Myocyte (in vitro differentiated cells): ENCODE measurements around the gene GNG2. TPM values are rescaled to one million over a fixed set of nuclear protein-coding genes. Genes with fewer than 3 reads are reported as not detected.

Experiments used
- DNase-seq: peaks from one replicate; pipeline ENCODE4 v3.0.0-alpha.2; 2012; ENCODE audit warnings: low read depth
- polyA plus RNA-seq: library from polyadenylated mRNA; unstranded; fragments of >200 nt; gene quantifications from one replicate; pipeline ENCODE4 v1.2.1, GENCODE V29; 2012; ENCODE audit warnings: missing spikeins
- total RNA-seq: library from RNA; depleted of rRNA; stranded (reverse); fragments of >200 nt; gene quantifications from 2 replicates; pipeline ENCODE4 v1.2.3, GENCODE V29; 2014

The GNG2 gene
- total RNA-seq: 14.6 and 16.6 TPM in 2 replicates
- polyA plus RNA-seq: 9.7 TPM

DNA sequence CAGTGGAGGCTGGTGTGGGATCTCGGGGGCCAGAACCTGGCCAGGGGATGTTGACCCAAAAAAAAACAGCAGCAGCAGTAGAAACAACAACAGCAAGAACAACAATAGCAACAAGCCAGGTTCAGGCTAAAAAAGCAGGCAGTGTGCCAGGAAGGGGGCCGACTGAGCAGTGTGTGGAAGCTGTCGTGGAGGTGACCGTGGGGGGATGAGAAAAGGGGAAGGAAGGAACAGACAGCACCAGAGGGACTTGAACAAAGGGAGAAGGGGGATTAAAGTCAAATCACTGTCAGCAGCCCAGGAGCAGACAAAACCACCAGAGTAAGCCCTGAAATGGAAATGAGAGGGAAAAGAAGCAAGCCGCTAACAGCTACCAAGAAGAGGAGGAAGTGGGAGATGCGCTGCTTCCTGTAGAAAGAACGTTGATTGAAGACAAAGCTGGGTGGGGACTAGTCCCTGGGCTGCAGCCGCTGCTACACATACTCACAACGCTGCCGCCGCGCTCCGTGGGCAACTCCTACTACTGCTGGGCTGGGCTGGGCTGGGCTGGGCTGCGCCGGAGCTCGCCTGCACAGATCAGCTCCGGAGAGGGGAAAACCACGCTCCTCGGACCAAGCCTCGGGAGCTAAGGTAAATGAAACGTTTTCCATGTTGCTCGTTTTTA is at the start of gene GNG2:
GNG2 (plus strand) TSS at position 449 of the 661 bp plus-strand sequence. CDS start 90,067 bp downstream, outside the sequence.
- DNase-seq: peak; percentile 81

DNA sequence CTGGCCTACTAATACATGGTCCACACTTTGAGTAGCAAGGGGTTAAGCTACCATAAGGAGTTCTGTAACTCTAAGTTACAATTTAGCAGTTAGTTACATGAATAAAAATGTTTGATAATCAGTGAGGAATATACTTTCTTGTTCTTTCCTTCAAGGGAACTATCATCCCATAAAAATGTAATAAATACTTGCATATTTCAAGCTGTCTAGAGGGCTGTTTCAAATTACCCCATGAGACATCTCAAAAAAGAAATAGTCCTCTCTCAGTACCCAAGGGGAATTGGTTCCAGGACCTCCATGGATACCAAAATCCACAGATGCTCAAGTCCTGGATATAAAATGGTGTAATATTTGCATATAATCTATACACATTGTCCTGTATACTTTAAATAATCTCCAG is 48.7 kb upstream of the GNG2 start:
- no peak for DNase-seq

DNA sequence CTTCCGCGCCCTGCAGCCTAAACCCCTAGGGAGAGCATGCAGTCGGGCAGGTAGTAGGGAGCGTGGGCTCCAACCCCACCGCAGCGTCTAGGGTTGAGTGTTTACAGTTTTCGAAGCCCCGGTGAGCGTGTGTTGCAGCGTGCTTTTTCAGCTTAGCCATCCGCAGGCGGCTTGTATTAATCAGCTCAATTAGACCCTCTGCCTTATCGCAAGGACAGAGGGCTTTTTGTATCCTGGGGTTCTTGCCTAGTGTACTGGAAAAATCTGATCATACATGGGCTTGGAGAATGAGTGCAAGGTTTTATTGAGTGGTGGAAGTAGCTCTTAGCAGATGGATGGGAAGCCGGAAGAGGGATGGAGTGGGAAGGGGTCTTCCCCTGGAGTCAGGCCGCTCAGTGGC is 44.4 kb upstream of the GNG2 start:
- DNase-seq: no peak

DNA sequence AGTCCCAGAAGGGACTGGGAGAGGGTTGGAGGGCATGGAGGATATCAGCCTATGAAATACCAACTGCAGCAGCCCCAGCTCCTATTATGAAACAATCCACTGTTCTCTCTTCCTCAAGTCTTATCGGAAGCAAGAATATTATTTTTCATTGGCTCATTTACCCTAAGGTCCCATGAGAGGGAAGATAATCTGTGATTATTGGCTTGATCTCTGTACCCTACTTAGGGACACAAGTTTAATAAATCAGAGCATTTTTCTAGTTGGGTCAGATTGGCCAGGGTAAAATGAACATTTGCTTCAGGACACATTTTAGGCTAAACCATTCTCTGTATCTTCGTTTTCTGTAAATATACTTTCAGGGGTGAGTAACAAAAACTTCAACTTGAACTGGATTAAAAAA is 43.1 kb upstream of the GNG2 start:
- DNase-seq: no peak

DNA sequence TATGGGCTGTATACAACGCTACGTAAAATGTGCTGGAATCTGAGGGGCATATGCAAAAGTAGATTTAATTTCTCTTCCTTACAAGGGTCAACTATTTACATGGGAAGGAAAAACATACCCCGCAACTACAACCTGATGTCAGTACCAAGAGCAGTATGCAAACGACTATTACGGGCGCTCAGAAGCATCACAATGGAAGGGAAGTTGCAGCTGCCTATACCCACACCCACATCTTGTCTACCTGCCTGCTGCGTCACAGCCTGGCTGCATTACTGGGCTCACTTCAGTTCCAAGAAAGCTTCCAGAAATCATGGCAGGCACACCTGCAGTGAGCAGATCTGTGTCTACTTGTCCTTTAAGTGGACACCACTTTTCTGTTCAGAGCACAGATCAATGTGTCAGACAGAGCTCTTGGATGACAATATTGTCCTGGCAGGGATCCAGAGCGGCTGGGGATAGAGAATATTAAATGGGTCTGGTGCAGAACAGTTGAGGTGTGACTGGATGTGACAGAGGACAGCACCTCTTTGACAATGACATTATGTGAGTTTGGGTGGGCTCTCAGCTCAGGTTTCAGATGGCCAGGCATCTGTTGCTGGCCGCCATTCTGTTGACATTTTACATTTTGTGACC is 41.5 kb upstream of the GNG2 start:
- no peak for DNase-seq

DNA sequence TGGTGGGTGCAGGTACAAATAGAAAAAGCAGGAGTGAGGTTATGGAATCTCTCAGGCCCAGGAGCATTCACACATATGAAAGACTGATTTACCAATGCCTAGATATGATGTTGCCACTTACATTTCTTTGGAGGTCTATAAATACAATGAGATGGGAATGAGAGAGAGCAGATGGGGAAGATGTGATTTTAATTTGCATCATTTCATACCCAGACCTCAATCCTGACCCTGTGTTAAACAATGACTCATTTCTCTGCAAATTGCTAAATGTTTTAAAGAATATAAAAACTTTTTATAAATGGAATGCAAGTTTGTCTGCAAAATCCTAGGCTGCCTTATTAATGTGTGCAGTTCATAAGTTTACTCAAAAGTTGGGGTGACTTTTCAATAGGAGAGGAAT is 38.6 kb upstream of the GNG2 start:
- DNase-seq: no peak

DNA sequence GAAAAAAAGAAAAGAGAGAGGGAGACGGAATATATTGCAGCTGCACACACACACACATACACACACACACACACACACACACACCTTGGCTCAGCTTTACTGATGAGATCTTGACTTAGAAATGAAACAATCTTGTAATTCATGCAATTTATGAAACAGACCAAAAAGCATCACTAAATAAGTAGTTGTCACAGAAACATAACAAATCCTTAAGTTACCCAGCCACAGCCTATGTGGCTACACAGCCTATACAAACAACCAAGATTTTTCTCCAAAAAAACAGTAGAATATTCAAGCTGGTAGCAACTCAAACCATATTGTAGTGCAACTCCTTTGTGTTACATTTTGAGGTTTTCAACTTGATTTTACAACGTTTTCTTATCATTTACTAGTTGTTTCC is 37.9 kb upstream of the GNG2 start:
- no peak for DNase-seq

DNA sequence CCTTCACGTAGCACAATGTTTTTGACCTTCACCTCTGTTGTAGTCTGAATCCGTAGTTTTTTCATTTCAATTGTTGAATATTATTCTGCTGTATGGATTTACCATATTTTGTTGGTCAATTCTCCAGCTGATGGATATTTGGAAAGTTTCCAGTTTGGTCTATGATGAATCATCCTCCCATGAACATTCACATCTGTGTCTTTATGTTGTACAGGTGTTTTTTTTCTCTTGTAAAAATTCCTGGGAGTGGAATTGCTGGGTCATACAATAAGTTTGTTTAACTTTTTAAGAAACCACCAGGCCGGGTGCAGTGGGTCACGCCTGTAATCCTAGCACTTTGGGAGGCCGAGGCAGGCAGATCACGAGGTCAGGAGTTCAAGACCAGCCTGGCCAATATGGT is 36.7 kb upstream of the GNG2 start:
- no peak for DNase-seq

DNA sequence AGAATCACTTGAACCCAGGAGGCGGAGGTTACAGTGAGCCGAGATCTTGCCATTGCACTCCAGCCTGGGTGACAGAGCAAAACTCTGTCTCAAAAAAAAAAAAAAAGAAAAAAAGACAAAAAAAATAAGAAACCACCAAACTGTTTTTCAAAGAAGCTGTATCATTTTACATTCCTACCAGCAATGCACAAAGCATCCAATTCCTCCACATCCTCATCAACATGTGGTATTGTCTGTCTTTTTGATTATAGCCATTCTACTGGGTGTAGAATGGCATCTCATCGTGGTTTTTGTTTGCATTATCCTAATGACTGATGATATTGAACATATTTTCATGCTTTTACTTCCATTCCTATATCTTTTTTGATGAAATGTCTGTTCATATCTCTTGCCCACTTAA is 36.2 kb upstream of the GNG2 start:
- DNase-seq: peak; percentile 20

DNA sequence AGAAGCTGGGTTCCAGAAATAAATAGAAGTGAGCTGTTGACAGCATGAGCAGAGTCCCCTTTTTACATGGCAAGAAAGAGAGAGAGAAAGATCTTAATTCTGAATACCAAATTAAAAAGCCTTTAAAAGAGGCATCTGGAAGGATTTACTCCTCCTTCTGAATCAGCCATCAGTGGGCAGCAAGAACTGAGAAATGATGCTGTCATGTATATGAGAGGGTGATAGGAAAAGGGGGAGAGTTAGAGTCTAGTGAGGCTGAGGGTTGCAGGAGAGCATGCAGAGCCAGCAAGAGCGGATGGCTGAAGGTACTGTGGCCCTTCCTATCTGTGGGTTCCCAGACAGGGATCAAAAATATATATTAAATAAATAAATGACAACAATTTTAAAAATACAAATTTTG is 34.5 kb upstream of the GNG2 start:
- no peak for DNase-seq

DNA sequence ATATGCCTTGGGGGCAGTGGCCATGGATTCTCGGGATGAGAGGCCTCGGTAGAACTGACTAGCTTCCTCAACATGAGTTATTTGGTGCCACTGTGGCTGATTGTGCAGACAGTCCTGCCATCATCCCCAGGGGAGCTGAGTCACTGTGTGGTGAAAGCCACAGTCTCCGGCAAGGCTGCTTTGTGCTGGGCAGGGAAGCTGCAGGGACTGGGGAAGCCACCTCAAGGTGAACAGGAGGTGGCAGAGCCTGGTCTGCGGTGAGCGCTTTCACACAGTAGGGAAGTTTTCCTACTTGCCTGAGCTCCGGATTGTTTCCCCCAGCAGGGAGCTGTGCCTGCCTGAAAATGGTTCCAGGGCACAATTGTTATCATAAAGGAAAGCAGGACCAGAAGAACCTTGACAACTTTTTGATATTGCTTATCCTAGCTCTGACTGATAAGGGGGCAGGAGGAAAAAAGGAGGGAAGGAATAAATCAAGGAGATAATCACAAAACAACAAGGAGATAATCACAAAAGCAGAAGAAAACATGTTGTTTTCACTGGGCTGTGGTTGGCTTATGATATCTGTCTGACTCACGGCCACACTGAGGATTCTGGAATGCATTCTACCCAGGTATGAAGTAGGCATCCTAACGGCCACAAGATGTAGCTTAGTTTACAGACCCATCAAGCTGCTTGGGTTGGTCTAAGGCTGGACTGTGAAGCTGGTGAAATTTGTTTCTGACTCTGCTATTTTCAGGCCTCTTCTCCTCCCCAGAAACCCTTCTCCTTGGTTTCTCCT is 32.2 kb upstream of the GNG2 start:
- DNase-seq: peak; percentile 93

DNA sequence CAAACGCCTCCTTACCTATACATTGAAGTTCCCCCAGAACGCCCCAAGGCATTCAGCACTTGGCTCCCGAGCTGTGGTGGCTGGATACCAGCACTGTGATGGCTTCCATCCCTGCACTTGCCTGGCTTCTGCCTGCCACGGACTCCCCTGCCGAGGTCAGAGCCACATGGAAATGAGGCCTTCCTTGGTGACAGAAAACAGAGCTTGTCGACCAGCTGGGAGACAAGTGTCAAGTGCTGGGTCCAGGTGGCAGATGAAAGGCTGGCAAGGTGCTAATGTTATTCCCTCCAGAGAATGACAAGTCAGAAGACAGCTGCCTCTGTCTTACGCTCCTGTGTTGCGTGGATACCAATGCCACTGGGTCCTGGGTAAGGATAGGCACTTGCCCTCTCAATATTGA is 26.2 kb upstream of the GNG2 start:
- peak; percentile 59 for DNase-seq

DNA sequence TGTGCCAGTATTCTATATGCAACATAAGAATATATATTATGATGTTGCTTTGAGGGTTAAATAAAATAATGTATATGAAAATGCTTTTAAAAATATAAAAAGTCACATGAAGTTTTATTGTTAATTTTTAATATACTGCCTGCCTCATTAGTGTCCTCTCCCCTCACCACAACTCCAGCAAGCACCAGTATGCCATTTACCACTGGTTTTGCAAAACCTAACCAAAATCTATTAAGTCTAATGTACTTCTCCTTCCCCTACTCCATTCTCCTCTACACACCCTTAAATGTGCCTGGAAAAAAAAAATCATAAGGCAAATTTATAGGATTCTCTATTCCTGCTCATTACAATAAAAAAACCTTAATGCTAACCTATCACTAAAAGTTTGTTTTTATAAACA is 24.0 kb upstream of the GNG2 start:
- no peak for DNase-seq

DNA sequence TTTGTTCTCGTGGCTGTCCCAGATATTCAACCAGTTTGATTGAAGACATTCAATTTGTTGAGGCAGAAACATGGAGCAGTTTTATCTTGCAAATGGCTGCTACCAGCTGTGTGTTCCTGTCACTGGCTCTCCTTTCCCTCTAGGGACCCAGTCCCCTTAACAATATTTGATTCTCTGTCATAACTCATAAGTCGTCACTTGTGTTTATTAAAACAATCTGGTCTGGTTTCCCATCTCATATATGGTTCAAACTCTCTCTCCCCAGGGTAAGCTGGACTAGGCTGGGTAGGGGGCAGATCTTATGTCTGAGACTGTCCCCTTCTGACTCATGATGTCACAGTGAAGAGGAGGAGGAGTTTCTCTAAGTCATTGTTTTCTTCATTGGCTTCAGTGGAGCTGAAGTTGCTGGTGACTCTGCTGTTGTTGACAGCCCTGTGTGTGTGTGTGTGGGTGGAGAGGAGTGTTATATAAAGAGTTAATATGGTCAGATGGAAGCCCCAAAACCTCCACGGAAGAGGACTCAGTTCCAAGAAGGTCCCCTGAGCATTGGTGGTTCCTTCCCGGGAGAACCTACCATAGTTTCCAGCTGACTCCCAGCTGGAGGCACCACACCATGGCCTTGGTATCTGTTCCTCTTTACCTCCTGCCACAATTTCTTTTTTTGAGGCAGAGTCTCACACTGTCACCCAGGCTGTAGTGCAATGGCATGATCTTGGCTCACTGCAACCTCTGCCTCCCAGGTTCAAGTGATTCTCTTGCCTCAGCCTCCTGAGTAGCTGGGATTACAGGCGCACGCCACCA is 16.1 kb upstream of the GNG2 start:
- DNase-seq: no peak

DNA sequence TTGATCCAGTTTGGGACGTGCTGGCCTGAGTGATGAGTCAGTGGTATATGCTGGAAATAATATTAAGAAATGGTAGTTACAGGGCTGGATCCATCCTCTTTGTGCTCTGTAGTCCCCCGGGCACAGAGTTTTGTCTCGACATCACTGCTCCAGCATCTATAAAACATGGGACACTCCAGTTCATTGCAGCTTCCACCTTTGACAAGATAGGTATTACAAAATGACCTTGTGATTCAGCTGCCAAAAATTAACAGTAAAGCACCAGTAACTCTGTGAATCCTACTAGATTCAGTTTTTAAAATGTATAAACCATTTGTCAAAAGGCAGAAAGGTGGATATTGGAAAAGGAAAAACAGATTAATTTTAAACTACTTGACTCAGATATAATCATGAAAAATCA is 14.6 kb upstream of the GNG2 start:
- no peak for DNase-seq

DNA sequence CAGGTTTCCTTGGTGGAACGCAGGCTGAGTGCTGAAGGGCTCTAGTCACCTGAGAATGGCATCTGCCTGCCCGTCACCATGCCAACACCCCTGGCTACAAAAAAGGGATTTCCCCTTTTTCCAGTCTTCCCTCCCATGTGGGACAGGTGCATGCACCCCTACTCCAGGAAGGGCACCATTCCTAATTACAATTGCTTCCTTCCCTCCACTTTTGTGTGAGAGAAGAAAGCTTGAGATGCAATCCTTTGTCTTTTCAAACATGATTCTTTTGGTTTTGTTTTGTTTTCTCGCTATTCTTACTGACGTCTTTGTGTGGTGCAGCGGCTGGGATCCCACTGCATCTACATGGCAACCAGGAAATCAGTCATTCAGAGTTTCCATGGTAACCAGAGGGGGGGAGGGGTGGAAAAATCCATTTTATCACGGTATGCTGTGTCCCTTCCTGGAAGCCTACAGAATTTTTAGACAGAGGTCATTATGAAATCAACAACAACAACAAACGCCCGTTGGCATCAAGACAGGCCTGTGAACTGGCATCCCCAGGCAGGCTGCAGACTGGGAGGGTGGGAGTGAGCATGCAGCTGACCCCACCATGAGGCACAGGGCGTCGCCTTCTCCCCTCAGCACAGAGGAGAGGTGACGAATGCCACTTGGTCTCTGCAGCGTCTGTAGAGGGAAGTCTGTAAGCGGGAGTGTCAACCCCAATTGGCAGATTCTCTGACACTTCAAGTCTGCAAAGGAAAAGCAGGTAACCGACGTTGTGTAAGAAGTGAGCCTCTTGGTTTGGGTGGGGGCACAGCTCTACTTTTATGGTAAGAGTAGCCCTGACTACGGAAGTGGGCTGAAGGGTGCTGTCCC is 13.6 kb upstream of the GNG2 start:
- DNase-seq: no peak

DNA sequence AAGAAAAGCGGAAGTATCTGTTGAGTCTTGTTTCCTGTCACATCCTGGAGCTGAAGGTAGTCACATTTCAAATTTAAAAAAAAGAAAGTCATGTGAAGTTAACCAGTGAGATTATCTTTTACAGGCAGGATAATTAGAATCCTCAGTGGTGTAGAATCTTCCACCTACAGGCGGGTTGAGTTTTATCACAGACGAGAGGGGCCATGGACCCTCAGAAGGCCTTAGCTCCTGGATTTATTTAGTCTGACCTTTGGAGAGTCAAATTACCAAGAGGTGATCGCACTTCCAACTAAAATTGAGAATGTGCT is 13.0 kb upstream of the GNG2 start:
- no peak for DNase-seq

DNA sequence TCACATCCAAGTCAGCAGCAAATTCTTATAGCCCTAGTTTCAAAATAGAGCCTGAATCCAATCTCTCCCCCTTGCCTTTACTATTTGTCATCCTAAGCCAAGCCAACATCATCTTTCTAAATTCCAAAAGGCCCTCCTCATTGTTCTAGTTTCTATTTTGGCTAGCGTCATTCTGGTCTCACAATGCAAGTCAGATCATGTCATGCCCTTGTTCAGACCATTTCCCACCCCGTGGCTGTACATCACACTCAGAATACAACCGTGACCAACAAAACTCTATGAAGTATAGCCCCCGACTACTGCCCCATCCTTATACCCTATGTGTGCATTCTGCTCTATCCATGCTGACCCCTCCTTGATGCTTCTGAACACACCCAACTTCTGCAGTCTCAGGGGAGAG is 12.3 kb upstream of the GNG2 start:
- DNase-seq: peak; percentile 81

DNA sequence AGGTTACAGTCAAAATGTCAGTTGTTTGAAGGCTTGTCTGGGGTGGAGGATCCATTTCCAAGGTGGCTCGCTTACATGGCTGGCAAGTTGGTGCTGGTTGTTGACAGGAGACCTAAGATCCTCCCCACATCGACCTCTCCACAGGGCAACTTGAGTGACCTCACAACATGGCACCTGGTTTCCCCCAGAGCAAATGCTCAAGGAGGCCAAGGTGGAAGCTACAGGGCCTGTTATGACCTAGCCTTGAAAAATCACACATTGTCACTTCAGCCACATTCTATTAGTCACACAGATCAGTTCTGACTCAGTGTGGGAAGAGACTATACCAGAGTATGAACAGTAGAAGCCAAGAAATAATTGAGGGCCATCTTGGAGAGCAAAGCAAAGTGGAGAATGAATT is 11.3 kb upstream of the GNG2 start:
- peak; percentile 66 for DNase-seq

DNA sequence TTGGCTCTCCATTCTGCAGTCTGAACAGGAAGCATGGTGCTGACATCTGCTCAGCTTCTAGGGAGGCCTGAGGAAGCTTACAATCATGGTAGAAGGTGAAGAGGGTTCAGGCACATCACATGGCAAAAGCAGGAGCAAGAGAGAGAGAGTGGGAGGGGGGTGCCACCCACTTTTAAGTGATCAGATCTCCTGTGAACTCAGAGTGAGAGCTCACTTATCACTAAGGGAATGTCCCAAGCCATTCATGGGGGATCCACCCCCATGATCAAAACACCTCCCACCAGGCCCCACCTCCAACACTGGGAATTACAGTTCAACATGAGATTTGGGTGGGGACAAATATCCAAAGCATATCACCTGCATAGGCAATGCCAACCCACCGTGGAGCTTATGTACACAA is 9.8 kb upstream of the GNG2 start:
- DNase-seq: no peak

DNA sequence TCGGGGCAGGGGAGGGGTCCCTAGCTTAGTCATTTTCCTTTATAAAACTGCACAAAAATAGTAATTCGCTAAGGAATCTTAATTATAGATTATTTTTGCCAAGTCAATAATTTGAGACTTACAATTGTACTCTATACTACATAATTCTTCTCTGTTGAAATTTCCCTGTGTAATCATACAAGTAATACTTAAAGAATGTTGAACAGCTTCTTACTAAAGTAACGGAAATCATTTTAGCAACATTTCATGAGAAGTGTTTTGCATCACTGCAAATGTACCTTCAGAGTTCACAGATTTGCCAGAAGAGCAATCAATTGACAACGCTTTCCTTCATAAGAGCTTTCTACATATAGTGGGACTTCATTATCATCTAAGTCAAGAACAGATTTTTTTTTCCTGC is 7.9 kb upstream of the GNG2 start:
- no peak for DNase-seq
